Measurements from ENCODE around the gene ACSS2. TPM values are rescaled to one million over a fixed set of nuclear protein-coding genes. Genes with fewer than 3 reads are reported as not detected.

ACSS2 gene
- total and polyA plus RNA-seq, 2 donors (not counting 1 experiment from before 2014, with no cell fraction given): 59.4 to 129 TPM

- no peak overlapping the region for H3K27ac ChIP-seq (ENCODE audit: insufficient read depth, low read length)
- TF ChIP-seq CTCF (conservative IDR thresholded peaks at IDR 0.05 in 1 of 2, IDR thresholded peaks at IDR 0.05 in 1 of 2; ENCODE audit: low read depth in 1 of 2, low read length in 2 of 2): no peak
- TF ChIP-seq EZH2 (IDR thresholded peaks at IDR 0.05; ENCODE audit: low read length, missing control alignments): no peak
- no peaks in the 10 kb centered on the region for H3K9me3 ChIP-seq (ENCODE audit: control insufficient read depth, insufficient read depth, low read depth, low read length)
- H3K36me3 ChIP-seq (ENCODE audit: control insufficient read depth, insufficient read depth, low read length): peaks cover 24% of the 10 kb centered on the region
- H3K9ac ChIP-seq (ENCODE audit: insufficient read depth, low read length): no peak overlapping the region
- H2AFZ ChIP-seq (ENCODE audit: low read length): no peak overlapping the region
- no peaks in the 10 kb centered on the region for H3K79me2 ChIP-seq (ENCODE audit: control insufficient read depth, insufficient read depth, low read length)
- H3K27me3 ChIP-seq (ENCODE audit: control insufficient read depth, insufficient read depth, low read length): no peaks in the 10 kb centered on the region
- no peak overlapping the region for H3K4me3 ChIP-seq (replicated peaks in 1 of 4; ENCODE audit: control extremely low read depth in 1 of 4, insufficient read depth in 1 of 4, low read depth in 3 of 4, low read length in 4 of 4)
- DNase-seq (ENCODE audit: low read depth in 2 of 2): no peak
- H3K4me2 ChIP-seq (ENCODE audit: extremely low read depth, insufficient read depth, low read length): no peak overlapping the region
- peaks cover 14% of the 10 kb centered on the region for H3K4me1 ChIP-seq (ENCODE audit: control insufficient read depth, extremely low read depth, insufficient read depth, low read length)
- H4K20me1 ChIP-seq (ENCODE audit: control insufficient read depth, extremely low read depth, insufficient read depth, low read length): no peaks in the 10 kb centered on the region
Measured at GRCh38 chr20:34925341-34925740, 48.9 kb downstream of the ACSS2 start.

GRCh38 chr20:34925981-34926380 lies 49.6 kb downstream of the ACSS2 start:
- Histone ChIP-seq H3K79me2 (ENCODE audit: control insufficient read depth, insufficient read depth, low read length) (no peaks in the 10 kb centered on the region), H3K4me1 (ENCODE audit: control insufficient read depth, extremely low read depth, insufficient read depth, low read length) (peaks cover 13% of the 10 kb centered on the region), H2AFZ (ENCODE audit: low read length) (no peak overlapping the region), H3K4me3 (replicated peaks in 1 of 4; ENCODE audit: control extremely low read depth in 1 of 4, insufficient read depth in 1 of 4, low read depth in 3 of 4, low read length in 4 of 4) (no peak overlapping the region), H4K20me1 (ENCODE audit: control insufficient read depth, extremely low read depth, insufficient read depth, low read length) (no peaks in the 10 kb centered on the region), H3K27me3 (ENCODE audit: control insufficient read depth, insufficient read depth, low read length) (no peaks in the 10 kb centered on the region), H3K27ac (ENCODE audit: insufficient read depth, low read length) (no peak overlapping the region), H3K9ac (ENCODE audit: insufficient read depth, low read length) (no peak overlapping the region), H3K4me2 (ENCODE audit: extremely low read depth, insufficient read depth, low read length) (no peak overlapping the region), H3K9me3 (ENCODE audit: control insufficient read depth, insufficient read depth, low read depth, low read length) (no peaks in the 10 kb centered on the region), H3K36me3 (ENCODE audit: control insufficient read depth, insufficient read depth, low read length) (peaks cover 23% of the 10 kb centered on the region)
- TF ChIP-seq EZH2 (IDR thresholded peaks at IDR 0.05; ENCODE audit: low read length, missing control alignments) (no peak), CTCF (conservative IDR thresholded peaks at IDR 0.05 in 1 of 2, IDR thresholded peaks at IDR 0.05 in 1 of 2; ENCODE audit: low read depth in 1 of 2, low read length in 2 of 2) (no peak)
- DNase-seq (ENCODE audit: low read depth in 2 of 2): no peak

GRCh38 chr20:34926581-34926980 lies 50.2 kb downstream of the ACSS2 start:
- no peaks in the 10 kb centered on the region for H3K9me3 ChIP-seq (ENCODE audit: control insufficient read depth, insufficient read depth, low read depth, low read length)
- H3K4me1 ChIP-seq (ENCODE audit: control insufficient read depth, extremely low read depth, insufficient read depth, low read length): peaks cover 11% of the 10 kb centered on the region
- TF ChIP-seq EZH2 (IDR thresholded peaks at IDR 0.05; ENCODE audit: low read length, missing control alignments): no peak
- TF ChIP-seq CTCF (conservative IDR thresholded peaks at IDR 0.05 in 1 of 2, IDR thresholded peaks at IDR 0.05 in 1 of 2; ENCODE audit: low read depth in 1 of 2, low read length in 2 of 2): no peak
- no peak for DNase-seq (ENCODE audit: low read depth in 2 of 2)
- no peak overlapping the region for H3K4me2 ChIP-seq (ENCODE audit: extremely low read depth, insufficient read depth, low read length)
- no peaks in the 10 kb centered on the region for H4K20me1 ChIP-seq (ENCODE audit: control insufficient read depth, extremely low read depth, insufficient read depth, low read length)
- no peak overlapping the region for H3K9ac ChIP-seq (ENCODE audit: insufficient read depth, low read length)
- H3K27ac ChIP-seq (ENCODE audit: insufficient read depth, low read length): no peak overlapping the region
- H2AFZ ChIP-seq (ENCODE audit: low read length): no peak overlapping the region
- H3K4me3 ChIP-seq (replicated peaks in 1 of 4; ENCODE audit: control extremely low read depth in 1 of 4, insufficient read depth in 1 of 4, low read depth in 3 of 4, low read length in 4 of 4): no peak overlapping the region
- no peaks in the 10 kb centered on the region for H3K27me3 ChIP-seq (ENCODE audit: control insufficient read depth, insufficient read depth, low read length)
- H3K36me3 ChIP-seq (ENCODE audit: control insufficient read depth, insufficient read depth, low read length): peaks cover 26% of the 10 kb centered on the region
- no peaks in the 10 kb centered on the region for H3K79me2 ChIP-seq (ENCODE audit: control insufficient read depth, insufficient read depth, low read length)

All from fibroblast of lung (primary cell).